ENCODE data around the gene MAPK10. TPM values are rescaled to one million over a fixed set of nuclear protein-coding genes. Genes with fewer than 3 reads are reported as not detected.
"Not testable (repeated sequence)": the region's sequence is repeated elsewhere in the genome, so short reads cannot be mapped to it uniquely, and the experiment has no call there.

MAPK10 gene
- total RNA-seq, 1 experiment from 2014 or later, result 0.44 TPM

DNA sequence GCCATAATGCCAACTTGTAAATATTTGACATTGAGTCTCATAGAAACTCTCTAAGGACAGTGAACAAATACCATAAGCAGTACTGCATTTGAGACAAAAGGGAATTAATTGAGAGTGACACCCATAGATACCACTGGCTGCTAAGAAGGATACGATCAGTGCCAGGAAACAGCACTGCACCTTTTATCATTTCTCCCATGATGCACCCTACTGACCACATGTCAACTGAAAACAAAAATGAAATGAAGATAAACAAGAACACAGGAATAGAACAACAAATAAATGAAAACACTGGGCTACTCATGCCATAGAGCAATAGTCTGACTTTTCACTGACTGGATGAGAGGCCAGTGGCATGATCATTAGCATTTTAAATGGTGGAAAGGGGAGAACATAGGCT lies 270.8 kb downstream of the MAPK10 start:
- no peaks in the 10 kb centered on the region for H3K79me2 ChIP-seq (ENCODE audit: low read length)
- H3F3A ChIP-seq (ENCODE audit: low read length, unreplicated experiment), result no peaks in the 10 kb centered on the region
- H2AFZ ChIP-seq (ENCODE audit: low read length), result no peak overlapping the region
- H3K27ac ChIP-seq (ENCODE audit: low read length), result no peak overlapping the region
- no peaks in the 10 kb centered on the region for H3K36me3 ChIP-seq (ENCODE audit: low read depth, low read length)
- TF ChIP-seq EZH2 (IDR thresholded peaks at IDR 0.05; ENCODE audit: low read length, unreplicated experiment) (no peak), EZH2phosphoT487 (IDR thresholded peaks at IDR 0.05; ENCODE audit: borderline replicate concordance, low read length) (no peak)
- TF ChIP-seq, protein P1, sequence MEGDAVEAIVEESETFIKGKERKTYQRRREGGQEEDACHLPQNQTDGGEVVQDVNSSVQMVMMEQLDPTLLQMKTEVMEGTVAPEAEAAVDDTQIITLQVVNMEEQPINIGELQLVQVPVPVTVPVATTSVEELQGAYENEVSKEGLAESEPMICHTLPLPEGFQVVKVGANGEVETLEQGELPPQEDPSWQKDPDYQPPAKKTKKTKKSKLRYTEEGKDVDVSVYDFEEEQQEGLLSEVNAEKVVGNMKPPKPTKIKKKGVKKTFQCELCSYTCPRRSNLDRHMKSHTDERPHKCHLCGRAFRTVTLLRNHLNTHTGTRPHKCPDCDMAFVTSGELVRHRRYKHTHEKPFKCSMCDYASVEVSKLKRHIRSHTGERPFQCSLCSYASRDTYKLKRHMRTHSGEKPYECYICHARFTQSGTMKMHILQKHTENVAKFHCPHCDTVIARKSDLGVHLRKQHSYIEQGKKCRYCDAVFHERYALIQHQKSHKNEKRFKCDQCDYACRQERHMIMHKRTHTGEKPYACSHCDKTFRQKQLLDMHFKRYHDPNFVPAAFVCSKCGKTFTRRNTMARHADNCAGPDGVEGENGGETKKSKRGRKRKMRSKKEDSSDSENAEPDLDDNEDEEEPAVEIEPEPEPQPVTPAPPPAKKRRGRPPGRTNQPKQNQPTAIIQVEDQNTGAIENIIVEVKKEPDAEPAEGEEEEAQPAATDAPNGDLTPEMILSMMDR (conservative IDR thresholded peaks at IDR 0.05; ENCODE audit: low read depth, low read length), result no peak
- DNase-seq (no peak), ATAC-seq (no peak)
- ChIA-PET CTCF (no interaction called here), POLR2A (ENCODE audit: unreplicated experiment) (no interaction called here)
- no peaks in the 10 kb centered on the region for H3K9me3 ChIP-seq (ENCODE audit: low read length)
- BruUV-seq (replicated peaks), result no TSS peak
- H3K9me2 ChIP-seq (replicated peaks; ENCODE audit: low read length), result no peaks in the 10 kb centered on the region
- H4K20me1 ChIP-seq (ENCODE audit: low read length), result no peaks in the 10 kb centered on the region
- H3K4me3 ChIP-seq (ENCODE audit: low read length), result no peak overlapping the region
- no peak overlapping the region for H3K4me2 ChIP-seq (ENCODE audit: low read length)
- peaks cover 11% of the 10 kb centered on the region for H3K4me1 ChIP-seq (ENCODE audit: insufficient read depth, low read length)
- H3K27me3 ChIP-seq (ENCODE audit: low read length), result no peaks in the 10 kb centered on the region
- no peak overlapping the region for H3K9ac ChIP-seq (ENCODE audit: low read length)
- intact Hi-C loops (cut with micrococcal nuclease), result no loop called here

DNA sequence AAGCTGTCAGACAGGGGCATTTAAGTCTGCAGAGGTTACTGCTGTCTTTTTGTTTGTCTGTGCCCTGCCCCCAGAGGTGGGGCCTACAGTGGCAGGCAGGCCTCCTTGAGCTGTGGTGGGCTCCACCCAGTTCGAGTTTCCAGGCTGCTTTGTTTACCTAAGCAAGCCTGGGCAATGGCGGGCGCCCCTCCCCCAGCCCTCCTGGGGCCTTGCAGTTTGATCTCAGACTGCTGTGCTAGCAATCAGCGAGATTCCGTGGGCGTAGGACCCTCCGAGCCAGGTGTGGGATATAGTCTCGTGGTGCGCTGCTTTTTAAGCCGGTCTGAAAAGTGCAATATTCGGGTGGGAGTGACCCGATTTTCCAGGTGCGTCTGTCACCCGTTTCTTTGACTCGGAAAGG lies 284.1 kb downstream of the MAPK10 start:
- H3K27me3 ChIP-seq (ENCODE audit: low read length); H4K20me1 ChIP-seq (ENCODE audit: low read length); H3K79me2 ChIP-seq (ENCODE audit: low read length); BruUV-seq (replicated peaks); H3K27ac ChIP-seq (ENCODE audit: low read length); H3K4me2 ChIP-seq (ENCODE audit: low read length); H2AFZ ChIP-seq (ENCODE audit: low read length); H3K4me3 ChIP-seq (ENCODE audit: low read length); H3K9me3 ChIP-seq (ENCODE audit: low read length); H3F3A ChIP-seq (ENCODE audit: low read length, unreplicated experiment); CTCF ChIA-PET; intact Hi-C loops (cut with micrococcal nuclease); ATAC-seq; DNase-seq; H3K9ac ChIP-seq (ENCODE audit: low read length); H3K9me2 ChIP-seq (replicated peaks; ENCODE audit: low read length); H3K4me1 ChIP-seq (ENCODE audit: insufficient read depth, low read length); H3K36me3 ChIP-seq (ENCODE audit: low read depth, low read length); POLR2A ChIA-PET (ENCODE audit: unreplicated experiment): not testable (repeated sequence)

DNA sequence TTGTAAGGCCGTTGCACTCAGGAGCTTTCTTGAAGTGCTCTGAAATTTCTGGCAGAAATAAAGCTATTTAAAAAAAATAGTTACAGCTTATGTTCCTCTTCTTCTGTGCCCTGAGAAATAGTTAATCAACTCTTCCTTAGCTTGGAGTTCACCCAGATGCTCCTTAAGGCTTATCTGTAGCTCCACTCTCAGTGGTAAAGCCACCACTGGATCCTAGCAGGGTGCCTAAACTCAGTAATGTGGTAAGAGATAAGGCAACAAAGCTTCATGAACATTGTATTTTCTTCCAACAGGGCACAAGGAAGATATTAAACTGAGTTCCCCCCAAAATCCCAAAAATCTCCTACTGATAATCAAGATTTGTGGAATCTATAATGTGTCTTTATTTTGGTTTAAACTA lies 299.5 kb downstream of the MAPK10 start:
- Histone ChIP-seq H3K4me3 (ENCODE audit: low read length) (no peak overlapping the region), H3K36me3 (ENCODE audit: low read depth, low read length) (no peaks in the 10 kb centered on the region), H2AFZ (ENCODE audit: low read length) (no peak overlapping the region), H3K9me2 (replicated peaks; ENCODE audit: low read length) (no peaks in the 10 kb centered on the region), H4K20me1 (ENCODE audit: low read length) (no peaks in the 10 kb centered on the region), H3K27me3 (ENCODE audit: low read length) (no peaks in the 10 kb centered on the region), H3K79me2 (ENCODE audit: low read length) (no peaks in the 10 kb centered on the region), H3K4me1 (ENCODE audit: insufficient read depth, low read length) (no peaks in the 10 kb centered on the region), H3K27ac (ENCODE audit: low read length) (no peak overlapping the region), H3K9me3 (ENCODE audit: low read length) (no peaks in the 10 kb centered on the region), H3K4me2 (ENCODE audit: low read length) (no peak overlapping the region), H3F3A (ENCODE audit: low read length, unreplicated experiment) (no peaks in the 10 kb centered on the region), H3K9ac (ENCODE audit: low read length) (no peak overlapping the region)
- TF ChIP-seq, protein P1 (conservative IDR thresholded peaks at IDR 0.05; ENCODE audit: low read depth, low read length), result no peak
- no peak for TF ChIP-seq EZH2 (IDR thresholded peaks at IDR 0.05; ENCODE audit: low read length, unreplicated experiment)
- no peak for TF ChIP-seq EZH2phosphoT487 (IDR thresholded peaks at IDR 0.05; ENCODE audit: borderline replicate concordance, low read length)
- POLR2A ChIA-PET (ENCODE audit: unreplicated experiment), result no interaction called here
- BruUV-seq (replicated peaks), result no TSS peak
- intact Hi-C loops (cut with micrococcal nuclease), result no loop called here
- DNase-seq (no peak), ATAC-seq (no peak)
- CTCF ChIA-PET, result no interaction called here

Measured in PC-3 (cell line).